Measurements from ENCODE around the gene MAP3K20.
"Not testable (repeated sequence)": the region's sequence is repeated elsewhere in the genome, so short reads cannot be mapped to it uniquely, and the experiment has no call there.

MAP3K20 gene

DNA sequence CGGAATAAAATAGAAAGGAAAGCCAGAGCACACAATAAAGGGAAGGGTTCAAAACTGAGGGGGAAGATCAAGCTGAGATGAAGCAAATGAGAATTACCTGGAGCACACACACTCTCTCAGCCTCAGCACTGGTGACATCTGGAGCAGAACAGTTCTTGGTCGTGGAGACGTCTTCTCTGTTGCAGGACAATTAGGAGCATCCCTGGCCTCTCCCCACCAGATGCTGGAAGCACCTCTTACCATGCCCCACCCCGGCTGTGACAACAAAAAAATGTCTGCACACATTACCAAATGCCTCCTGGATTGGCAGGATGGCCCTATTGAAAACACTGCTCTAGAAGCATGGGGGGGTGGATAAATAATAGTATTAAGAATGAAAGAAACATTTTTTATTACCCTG is 43.6 kb upstream of the MAP3K20 start:
- H3K4me3 ChIP-seq (ENCODE audit: low read depth, low read length), result no peak overlapping the region
- TF ChIP-seq CTCF (IDR thresholded peaks at IDR 0.05; ENCODE audit: low read depth, low read length, missing control alignments), result no peak
- no peak for DNase-seq (ENCODE audit: low read depth)

DNA sequence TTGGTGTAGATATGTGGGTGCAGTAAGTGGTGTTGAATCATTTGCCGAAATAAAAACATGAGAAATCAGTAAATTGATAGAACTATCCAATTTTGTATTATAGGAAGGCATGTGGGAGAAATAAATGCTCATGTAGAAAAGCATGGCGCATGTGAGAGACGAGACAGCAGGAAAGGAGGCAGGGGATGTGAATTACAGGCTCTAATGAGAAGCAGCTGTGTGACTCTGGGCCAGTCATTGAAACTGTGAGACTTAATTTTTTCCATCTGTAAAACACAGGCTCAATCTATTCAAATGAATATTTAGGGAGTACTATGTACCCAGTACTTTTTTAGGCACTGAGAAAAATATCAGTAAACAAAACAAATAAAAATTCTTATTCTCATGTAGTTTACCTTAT is 42.6 kb upstream of the MAP3K20 start:
- H3K4me3 ChIP-seq (ENCODE audit: low read depth, low read length), result no peak overlapping the region
- no peak for DNase-seq (ENCODE audit: low read depth)
- no peak for TF ChIP-seq CTCF (IDR thresholded peaks at IDR 0.05; ENCODE audit: low read depth, low read length, missing control alignments)

GRCh38 chr2:173034143-173034542 is 41.5 kb upstream of the MAP3K20 start:
- DNase-seq (ENCODE audit: low read depth), result no peak
- no peak overlapping the region for H3K4me3 ChIP-seq (ENCODE audit: low read depth, low read length)
- TF ChIP-seq CTCF (IDR thresholded peaks at IDR 0.05; ENCODE audit: low read depth, low read length, missing control alignments), result no peak

GRCh38 chr2:173037245-173038120 is 38.2 kb upstream of the MAP3K20 start:
- no peak for DNase-seq (ENCODE audit: low read depth)
- no peak overlapping the region for H3K4me3 ChIP-seq (ENCODE audit: low read depth, low read length)
- no peak for TF ChIP-seq CTCF (IDR thresholded peaks at IDR 0.05; ENCODE audit: low read depth, low read length, missing control alignments)

DNA sequence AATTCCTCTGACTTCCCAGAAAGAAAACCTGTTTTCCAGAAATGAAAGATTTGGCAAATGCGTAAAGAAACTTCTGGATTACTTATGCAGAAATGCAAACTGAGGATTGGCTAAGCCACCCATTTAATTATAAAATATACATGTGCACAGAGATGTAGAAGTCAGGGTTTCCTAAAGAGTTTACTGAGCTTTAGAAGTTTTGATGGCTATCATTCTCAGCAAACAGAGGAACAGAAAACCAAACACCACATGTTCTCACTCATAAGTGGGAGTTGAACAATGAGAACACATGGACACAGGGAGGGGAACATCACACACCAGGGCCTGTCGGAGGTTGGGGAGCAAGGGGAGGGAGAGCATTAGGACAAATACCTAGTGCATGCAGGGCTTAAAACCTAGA is 37.4 kb upstream of the MAP3K20 start:
- DNase-seq (ENCODE audit: low read depth); H3K4me3 ChIP-seq (ENCODE audit: low read depth, low read length): not testable (repeated sequence)

DNA sequence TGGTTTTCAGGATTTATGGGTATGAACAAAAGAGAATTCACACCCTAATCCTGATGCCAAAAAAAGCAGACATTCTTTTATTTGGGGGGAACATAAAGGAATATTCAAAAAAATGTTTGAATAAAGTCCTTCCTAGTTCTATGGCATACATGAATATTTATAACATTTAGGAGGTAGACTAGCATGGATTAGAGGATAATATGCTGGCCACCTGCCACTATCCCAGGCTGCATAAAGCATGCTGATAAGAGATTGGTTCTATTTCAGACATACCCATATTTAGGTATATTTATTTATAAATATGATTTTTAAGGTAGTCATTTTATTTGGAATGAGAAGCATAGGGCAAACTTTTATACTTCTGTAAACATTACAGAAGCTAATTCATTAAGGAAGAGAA is 34.9 kb upstream of the MAP3K20 start:
- no peak for TF ChIP-seq CTCF (IDR thresholded peaks at IDR 0.05; ENCODE audit: low read depth, low read length, missing control alignments)
- no peak overlapping the region for H3K4me3 ChIP-seq (ENCODE audit: low read depth, low read length)
- no peak for DNase-seq (ENCODE audit: low read depth)

DNA sequence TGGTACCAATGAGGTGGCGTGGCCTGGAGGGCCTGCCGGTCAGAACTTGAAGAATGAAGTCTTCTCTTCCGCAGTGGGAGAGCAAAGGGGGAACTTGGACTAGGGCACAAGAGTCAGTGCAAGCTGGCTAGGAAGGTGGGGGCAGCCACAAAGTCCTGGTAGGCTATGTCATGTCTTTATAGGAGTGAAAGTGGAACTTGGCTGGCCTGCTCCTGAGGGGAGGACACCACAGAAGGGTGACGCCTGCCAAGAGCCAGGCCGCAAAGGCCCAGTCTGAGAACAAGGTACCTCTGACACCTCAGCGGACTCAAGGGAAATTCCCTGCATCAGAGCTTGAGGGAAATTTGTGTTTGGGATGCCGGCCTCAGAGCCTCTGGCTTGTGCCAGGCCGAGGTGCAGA is 32.2 kb upstream of the MAP3K20 start:
- DNase-seq (ENCODE audit: low read depth), result no peak
- TF ChIP-seq CTCF (IDR thresholded peaks at IDR 0.05; ENCODE audit: low read depth, low read length, missing control alignments), result no peak
- H3K4me3 ChIP-seq (ENCODE audit: low read depth, low read length), result no peak overlapping the region

Data from GM12864 (cell line).